Uterus (tissue), 4 donors: ENCODE results near the gene MIER2. TPM values are rescaled to one million over a fixed set of nuclear protein-coding genes. Genes with fewer than 3 reads are reported as not detected.

Experiments
- DNase-seq, 2 donors: peaks; one replicate each; pipeline ENCODE4 v3.0.0-alpha.2; 2019 to 2020
- H3K27ac ChIP-seq, 2 donors: fragments of 200-600 bp; sonication (generic); 1 replicate in 1 of 2; 2 replicates in 1 of 2; pipeline ENCODE4 v1.5.1; 2016 to 2018
- H3K27me3 ChIP-seq, 2 donors: fragments of 200-600 bp; sonication (generic); one replicate each; pipeline ENCODE4 v1.5.1; 2018 to 2019; ENCODE audit warnings: control low read depth in 1 of 2
- H3K36me3 ChIP-seq, 2 donors: fragments of 200-600 bp; sonication (generic); one replicate each; pipeline ENCODE4 v1.5.1; 2019; ENCODE audit warnings: control low read depth in 1 of 2
- H3K4me1 ChIP-seq, 2 donors: fragments of 200-600 bp; sonication (generic); one replicate each; pipeline ENCODE4 v1.5.1; 2018 to 2019; ENCODE audit warnings: control low read depth in 1 of 2
- H3K4me3 ChIP-seq, 2 donors: fragments of 200-600 bp; sonication (generic); 1 replicate in 1 of 2; 2 replicates in 1 of 2; pipeline ENCODE4 v1.5.1; 2018 to 2019; ENCODE audit warnings: mild to moderate bottlenecking in 1 of 2
- H3K9me3 ChIP-seq, 2 donors: fragments of 200-600 bp; sonication (generic); one replicate each; pipeline ENCODE4 v1.5.1; 2019; ENCODE audit warnings: control low read depth in 1 of 2
- POLR2A ChIP-seq, 2 donors: fragments of 450-650 bp; IDR thresholded peaks; one replicate each; pipeline ENCODE4 v1.6.1; 2016; ENCODE audit warnings: antibody characterized with exemption in 2 of 2, mild to moderate bottlenecking in 1 of 2, moderate library complexity in 1 of 2
- intact Hi-C: fragments of 100-400 bp; cut with DNase I; formaldehyde crosslinking; loops from one replicate; pipeline ENCODE4 v1.15.1; 2023; ENCODE audit warnings: low total_unique reads
- total RNA-seq, 4 donors: library from RNA; depleted of rRNA in 3 of 4; stranded (reverse); fragments of >200 nt in 3 of 4; gene quantifications; one replicate each; pipeline versions ENCODE4 v1.1.0 to v1.2.4, GENCODE V29; 2014 to 2023
- TF ChIP-seq, protein P1 (sequence below), 4 experiments: fragments of 200-600 bp in 2 of 4; fragments of 450-650 bp in 2 of 4; sonication (generic) in 2 of 4; IDR thresholded peaks; one replicate each; pipeline ENCODE4 v1.5.1; 2016 to 2019; ENCODE audit warnings: antibody characterized with exemption in 4 of 4, mild to moderate bottlenecking in 2 of 4, moderate library complexity in 1 of 4
- donor health status: DM: yes; HTN: yes; CAD: no.

MIER2 gene
- total RNA-seq, 4 donors from 2014 or later: 2.6 to 54.8 (median 12.7) TPM

DNA sequence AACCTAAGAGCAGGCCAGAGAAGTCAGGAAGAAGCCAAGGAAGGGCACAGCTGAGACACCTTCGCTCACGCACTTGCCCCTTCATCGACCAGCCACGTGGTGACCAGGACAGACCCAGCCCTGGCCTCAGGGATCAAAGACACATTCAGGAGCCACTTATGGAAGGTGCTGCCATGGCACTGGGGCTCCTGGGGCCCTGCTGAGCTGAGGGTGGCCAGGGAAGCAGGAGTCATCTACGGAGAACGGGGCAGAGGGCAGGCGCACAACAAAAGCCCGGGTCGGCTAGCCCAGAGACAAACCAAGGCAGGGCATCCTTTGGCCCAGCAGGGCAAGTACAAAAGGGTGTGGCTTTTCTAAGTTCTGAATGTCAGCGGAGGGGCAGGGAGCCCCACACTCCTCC lies 55.7 kb downstream of the MIER2 start:
- TF ChIP-seq, protein P1, sequence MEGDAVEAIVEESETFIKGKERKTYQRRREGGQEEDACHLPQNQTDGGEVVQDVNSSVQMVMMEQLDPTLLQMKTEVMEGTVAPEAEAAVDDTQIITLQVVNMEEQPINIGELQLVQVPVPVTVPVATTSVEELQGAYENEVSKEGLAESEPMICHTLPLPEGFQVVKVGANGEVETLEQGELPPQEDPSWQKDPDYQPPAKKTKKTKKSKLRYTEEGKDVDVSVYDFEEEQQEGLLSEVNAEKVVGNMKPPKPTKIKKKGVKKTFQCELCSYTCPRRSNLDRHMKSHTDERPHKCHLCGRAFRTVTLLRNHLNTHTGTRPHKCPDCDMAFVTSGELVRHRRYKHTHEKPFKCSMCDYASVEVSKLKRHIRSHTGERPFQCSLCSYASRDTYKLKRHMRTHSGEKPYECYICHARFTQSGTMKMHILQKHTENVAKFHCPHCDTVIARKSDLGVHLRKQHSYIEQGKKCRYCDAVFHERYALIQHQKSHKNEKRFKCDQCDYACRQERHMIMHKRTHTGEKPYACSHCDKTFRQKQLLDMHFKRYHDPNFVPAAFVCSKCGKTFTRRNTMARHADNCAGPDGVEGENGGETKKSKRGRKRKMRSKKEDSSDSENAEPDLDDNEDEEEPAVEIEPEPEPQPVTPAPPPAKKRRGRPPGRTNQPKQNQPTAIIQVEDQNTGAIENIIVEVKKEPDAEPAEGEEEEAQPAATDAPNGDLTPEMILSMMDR (IDR thresholded peaks at IDR 0.05): no peak
- no peak for TF ChIP-seq POLR2A (IDR thresholded peaks at IDR 0.05)
- H3K27me3 ChIP-seq: no peaks in the 10 kb centered on the region
- intact Hi-C loops: no loop called here
- peak overlapping the region in 1 of 2 donors; percentile 85 for H3K27ac ChIP-seq
- peaks cover 0 to 11% of the 10 kb centered on the region in 2 donors for H3K4me1 ChIP-seq
- no peak for DNase-seq
- H3K9me3 ChIP-seq: no peaks in the 10 kb centered on the region
- H3K36me3 ChIP-seq: no peaks in the 10 kb centered on the region
- no peak overlapping the region for H3K4me3 ChIP-seq

DNA sequence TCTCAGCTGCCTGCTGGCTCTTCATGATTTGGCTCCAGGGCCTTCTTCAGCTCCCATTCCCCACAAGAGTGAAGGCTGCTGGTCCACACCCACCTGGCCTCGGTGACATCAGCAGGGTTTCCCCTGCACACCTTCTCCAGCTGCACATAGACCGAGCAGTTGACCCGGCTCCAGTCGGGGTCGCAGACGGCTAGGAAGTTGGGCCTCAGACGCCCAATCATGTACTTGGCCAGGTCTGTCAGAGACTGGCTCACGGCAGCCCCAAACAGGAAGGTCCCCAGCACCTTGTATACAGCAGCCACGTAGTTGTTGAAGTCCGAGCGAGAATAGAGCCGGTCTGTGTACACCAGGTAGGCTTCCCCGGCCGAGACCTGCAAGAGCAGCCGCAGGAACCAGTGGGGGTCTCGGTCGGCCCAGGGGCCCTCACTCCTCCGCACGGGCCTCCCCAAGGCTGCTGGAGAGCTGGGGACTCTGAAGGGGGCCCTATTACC lies 57.2 kb downstream of the MIER2 start:
- Histone ChIP-seq H3K9me3 (no peaks in the 10 kb centered on the region), H3K27ac (no peak overlapping the region), H3K27me3 (no peaks in the 10 kb centered on the region), H3K4me1 (peaks cover 0 to 11% of the 10 kb centered on the region in 2 donors), H3K36me3 (no peaks in the 10 kb centered on the region), H3K4me3 (no peak overlapping the region)
- no peak for DNase-seq
- TF ChIP-seq, protein P1 (IDR thresholded peaks at IDR 0.05): no peak
- TF ChIP-seq POLR2A (IDR thresholded peaks at IDR 0.05): no peak
- intact Hi-C loops: no loop called here

DNA sequence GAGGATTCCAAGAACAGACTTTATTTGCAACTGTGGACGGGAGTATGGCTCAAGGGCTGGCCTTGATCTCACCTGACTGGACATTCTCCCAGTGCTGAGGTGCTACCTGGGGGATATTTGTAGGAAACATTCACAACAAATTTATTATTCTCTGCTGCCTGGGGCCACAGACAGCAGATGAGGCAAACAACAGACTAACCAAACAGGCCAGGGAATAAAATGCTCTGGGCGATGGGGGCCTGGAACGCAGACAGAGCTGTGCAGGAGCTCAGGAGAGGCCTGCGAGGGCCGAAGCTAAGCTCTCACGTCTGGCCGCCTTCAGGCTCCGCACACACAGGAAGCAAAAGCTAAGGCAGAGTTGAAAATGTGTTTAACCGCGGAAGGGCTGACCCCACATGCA lies 61.2 kb downstream of the MIER2 start:
- intact Hi-C loops: no loop called here
- Histone ChIP-seq H3K4me3 (no peak overlapping the region), H3K36me3 (no peaks in the 10 kb centered on the region), H3K27me3 (no peaks in the 10 kb centered on the region), H3K4me1 (no peaks in the 10 kb centered on the region), H3K9me3 (no peaks in the 10 kb centered on the region), H3K27ac (no peak overlapping the region)
- TF ChIP-seq POLR2A (IDR thresholded peaks at IDR 0.05): no peak
- TF ChIP-seq, protein P1 (IDR thresholded peaks at IDR 0.05): no peak
- DNase-seq: no peak

DNA sequence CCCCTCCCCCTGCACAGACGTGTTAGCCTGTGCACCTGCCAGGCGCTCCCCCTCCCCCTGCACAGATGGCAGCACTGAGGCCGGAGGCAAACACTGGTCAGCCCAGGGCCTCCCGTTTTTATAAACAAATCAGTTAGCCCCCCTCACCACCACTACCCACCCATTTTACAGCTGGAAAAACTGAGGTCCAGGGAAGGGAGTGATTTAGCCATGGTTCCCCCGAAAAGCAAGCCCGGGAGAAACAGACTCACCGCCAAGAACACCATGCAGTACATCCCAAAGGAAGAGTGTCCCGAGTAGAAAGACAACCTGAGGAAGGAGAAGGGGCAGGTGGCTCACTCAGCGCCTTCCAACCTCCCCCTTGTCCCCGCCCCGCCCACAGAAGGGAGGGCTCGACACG lies 62.1 kb downstream of the MIER2 start:
- Histone ChIP-seq H3K27me3 (no peaks in the 10 kb centered on the region), H3K36me3 (no peaks in the 10 kb centered on the region), H3K4me3 (no peak overlapping the region), H3K9me3 (no peaks in the 10 kb centered on the region), H3K27ac (no peak overlapping the region), H3K4me1 (no peaks in the 10 kb centered on the region)
- TF ChIP-seq POLR2A (IDR thresholded peaks at IDR 0.05): no peak
- TF ChIP-seq, protein P1 (IDR thresholded peaks at IDR 0.05): no peak
- intact Hi-C loops: no loop called here
- no peak for DNase-seq

DNA sequence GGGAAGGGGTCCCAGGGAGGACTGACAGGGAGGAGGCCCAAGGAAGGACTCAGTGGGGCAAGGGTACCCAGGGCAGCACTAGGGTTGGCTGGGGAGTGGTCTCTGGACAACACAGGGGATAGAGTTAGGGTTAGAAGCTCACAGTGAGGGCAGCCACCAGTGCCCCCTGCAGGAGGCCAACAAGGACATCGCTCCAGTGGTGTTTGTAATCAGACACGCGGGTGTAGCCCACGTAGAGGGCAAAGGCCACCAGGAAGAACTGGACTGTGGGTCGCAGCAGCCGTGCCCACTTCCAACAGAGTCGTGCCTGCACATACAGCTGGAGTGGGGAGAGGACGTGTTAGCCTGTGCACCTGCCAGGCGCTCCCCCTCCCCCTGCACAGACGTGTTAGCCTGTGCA lies 62.6 kb downstream of the MIER2 start:
- Histone ChIP-seq H3K27me3 (no peaks in the 10 kb centered on the region), H3K36me3 (no peaks in the 10 kb centered on the region), H3K4me3 (no peak overlapping the region), H3K27ac (no peak overlapping the region), H3K9me3 (no peaks in the 10 kb centered on the region), H3K4me1 (no peaks in the 10 kb centered on the region)
- DNase-seq: no peak
- intact Hi-C loops: no loop called here
- no peak for TF ChIP-seq POLR2A (IDR thresholded peaks at IDR 0.05)
- TF ChIP-seq, protein P1 (IDR thresholded peaks at IDR 0.05): no peak
